SIG-M5 treated with dmso at 0.1 percent for 504 hours (cell line): ENCODE results near the gene C1orf52.
"Not testable (repeated sequence)": the region's sequence is repeated elsewhere in the genome, so short reads cannot be mapped to it uniquely, and the experiment has no call there.

ENCODE experiments used
- DNase-seq: peaks from one replicate; lab custom pipeline; 2025; ENCODE audit not compliant: unreplicated experiment; lab: John Stamatoyannopoulos, UW

Gene C1orf52

DNA sequence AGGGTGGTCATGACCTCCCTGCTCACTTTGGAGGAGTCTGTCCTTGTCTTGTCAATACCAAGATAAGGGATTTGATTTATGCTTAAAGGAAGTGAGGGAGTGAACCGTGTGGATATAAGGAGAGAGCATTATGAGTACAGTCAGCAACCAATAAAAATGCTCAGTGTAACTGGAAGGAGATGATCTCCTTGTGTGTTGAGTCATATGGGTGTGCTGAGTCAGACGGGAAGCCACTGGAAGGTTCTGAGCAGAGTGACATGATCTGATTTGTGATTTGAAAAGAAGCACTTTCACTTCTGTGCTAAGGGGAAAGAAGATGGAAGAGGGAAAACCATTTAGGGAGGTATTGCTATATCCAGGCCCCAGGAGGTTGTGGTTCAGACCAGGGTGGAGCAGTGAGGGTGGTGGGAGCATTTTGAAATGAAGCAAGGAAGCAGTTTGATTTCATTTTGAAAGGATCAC lies 19.4 kb upstream of the C1orf52 start:
- DNase-seq: peak; percentile 62

DNA sequence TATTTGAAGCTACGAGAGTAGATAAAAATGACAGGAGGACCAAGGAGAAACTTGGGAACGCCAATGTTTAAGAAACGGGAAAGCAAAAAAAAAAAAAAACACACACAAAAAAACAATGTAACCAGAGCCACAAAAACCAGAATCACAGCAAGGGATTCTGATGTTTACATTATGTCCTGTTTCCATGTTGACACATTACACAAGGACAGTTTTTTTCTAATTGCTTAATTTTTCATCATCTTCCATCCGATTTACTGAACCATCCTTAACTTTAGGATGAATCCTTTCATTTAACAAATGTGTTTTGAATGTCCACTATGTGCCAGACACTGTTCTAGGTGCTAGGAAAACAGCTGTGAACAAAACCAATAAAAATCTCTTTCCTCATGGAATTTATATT lies 18.3 kb upstream of the C1orf52 start:
- no peak for DNase-seq

DNA sequence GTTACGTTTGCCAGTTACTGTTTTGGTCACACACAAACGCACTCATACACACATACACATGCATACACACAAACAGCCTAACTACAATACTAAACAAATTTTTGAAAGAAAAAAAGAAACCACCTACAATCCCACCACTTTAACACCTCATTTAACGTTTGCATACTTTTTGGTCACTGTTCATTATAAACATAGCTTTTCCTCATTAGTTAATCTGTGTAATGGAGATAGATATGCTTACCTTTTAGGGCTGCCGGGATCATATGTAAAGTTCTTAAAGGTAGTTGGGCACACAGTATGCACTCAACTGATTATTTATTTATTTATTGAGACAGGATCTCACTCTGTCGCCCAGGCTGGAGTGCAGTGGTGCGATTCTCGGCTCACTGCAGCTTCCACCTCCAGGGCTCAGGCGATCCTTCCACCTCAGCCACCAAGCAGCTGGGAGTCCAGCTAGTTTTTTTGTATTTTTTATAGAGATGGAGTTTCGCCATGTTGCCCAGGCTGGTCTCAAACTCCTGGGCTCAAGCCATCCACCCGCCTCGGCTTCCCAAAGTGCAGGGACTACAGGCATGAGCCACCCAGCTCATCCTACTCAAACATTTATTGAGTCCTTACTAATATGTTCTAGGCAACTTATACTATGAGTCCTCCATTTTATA lies 17.6 kb upstream of the C1orf52 start:
- DNase-seq: no peak

DNA sequence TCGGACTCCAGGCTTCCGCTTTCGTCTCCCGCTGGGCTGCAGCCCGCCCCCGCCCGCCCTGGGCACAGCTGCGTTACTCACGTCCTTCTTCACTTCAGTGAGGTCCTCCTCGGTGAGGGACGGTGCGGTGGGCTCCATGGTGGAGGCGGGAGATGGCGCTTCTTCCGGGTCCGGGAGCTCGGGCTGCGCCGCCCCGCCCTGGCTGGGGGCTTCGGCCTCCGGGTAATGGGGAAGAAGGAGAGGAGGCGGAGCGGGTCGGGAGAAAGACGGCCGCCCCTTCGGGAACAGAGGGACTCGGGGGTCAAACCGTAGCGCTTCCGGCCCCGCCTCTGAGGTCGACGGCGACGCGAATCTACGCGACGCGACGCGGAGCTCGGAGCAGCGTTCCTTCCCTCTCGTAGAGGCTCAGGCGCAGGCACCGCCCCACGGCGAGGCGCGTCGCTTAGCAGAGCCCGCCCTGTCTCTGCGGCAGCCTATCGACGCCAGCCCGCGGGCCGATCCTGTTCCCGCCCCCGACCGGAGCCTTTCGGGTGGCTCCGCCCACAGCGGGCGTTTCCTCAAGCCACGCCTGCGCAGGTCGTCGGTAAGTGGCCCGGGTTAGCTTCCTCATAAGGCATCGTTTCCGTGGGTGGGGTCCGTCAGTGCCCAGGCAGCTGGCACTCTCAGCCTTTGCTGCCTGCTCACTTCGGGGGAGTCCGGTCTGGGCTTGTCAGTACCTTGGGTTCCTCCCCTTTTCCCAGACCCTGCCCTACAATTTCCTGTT lies 16.9 kb upstream of the C1orf52 start, which contains the start of gene BCL10:
Gene BCL10 (minus strand): TSS at position 418 of the 763 bp plus-strand sequence. CDS start 280 bp downstream, at position 138.
- DNase-seq: peak; percentile 96

DNA sequence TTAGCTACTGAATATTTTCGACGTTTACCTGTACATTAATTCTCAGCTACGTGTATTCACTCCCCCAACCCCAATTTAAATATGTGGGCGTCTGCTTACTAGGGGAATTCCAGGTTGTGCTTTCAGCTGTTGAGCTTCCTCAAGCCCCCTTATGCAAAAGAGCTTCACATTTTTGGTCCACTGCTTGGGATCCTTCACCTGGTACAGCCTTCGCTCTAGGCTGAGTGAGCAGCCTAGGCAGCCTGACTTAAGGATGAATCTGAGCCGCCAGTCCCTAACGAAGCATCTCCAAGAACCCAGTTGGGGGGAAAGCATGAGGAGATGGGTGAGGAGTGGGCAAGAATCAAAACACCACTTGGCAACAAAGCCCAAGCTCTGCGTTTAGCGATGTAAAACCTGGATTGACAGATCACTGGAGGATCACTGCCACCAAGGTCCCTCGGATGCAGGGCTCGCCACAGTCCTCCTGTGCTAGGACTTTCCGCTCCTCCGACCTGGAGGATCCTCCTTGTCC lies 16.3 kb upstream of the C1orf52 start:
- DNase-seq: no peak

DNA sequence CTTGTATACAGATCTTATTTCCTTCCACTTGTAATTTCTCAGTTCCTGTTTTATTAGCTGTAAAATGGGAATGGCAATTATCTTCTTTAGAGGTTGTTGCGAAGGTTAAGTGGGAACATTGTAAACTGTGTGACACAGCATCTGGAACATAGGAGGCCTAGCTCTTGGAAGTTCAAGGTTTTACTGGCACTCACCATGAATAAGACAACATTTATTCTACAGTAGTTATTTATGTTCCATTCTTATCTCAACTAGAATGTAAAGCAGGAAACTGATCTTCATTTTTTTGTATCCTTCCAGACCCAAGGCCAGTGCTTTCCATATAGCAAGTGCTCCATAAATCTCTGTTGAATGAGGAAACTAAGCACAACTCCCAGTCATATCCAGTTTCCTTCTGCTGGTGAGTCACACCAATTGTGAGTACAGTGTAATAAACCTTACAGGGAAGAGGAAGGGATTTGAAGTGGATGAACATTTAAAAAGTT lies 15.5 kb upstream of the C1orf52 start:
- peak; percentile 58 for DNase-seq

DNA sequence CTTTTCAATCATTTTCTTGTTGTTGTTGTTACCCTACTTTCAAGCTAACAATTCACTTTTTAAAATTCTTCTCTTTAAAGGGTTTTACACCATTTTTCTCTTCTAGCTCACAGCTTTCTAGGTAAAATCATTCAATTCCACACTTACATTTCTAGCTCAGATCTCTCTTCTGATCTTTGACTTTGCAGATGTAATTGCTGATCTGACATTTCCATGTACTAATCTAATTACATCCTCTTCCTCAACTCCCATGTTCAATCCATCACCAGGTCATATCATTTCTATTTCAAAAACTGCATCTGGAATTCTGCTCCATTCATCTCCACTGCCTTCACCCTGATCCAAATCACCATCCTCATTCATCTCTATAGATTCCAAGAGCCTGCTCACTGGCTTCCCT lies 13.9 kb upstream of the C1orf52 start:
- no peak for DNase-seq

DNA sequence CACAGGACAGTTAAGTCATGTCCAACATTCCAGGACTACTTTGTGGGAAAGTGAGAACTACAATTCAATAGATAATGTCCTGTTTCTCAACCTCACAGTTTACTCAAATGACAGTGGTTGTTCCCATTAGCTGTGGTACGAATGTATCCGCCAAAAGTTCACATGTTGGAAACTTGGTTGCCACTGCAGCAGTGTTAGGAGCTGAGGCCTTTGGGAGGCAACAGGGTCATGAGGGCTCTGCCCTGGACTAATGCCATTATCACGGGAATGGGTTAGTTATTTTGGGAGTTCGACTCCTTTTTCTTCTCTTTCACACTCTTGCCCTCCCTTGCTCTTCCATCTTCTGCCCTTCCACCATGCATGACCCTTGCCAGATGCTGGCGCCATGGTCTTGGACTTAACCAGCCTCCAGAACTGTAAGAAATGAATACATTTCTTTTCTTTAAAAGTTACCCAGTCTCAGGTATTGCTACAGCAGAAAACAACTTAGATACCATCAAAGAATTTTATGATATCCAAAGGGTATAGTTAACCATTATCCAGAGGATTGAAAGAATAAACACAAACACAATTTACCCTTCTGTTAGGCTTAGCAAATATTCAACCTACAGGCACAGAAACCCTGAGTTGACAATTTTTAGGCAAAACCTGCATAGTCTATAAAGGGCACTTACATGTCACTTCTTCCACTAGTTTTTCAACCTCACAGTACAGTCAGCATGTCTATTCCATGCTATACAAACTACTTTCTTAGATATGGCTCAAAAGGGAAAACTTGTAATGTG lies 9.5 kb upstream of the C1orf52 start:
- no peak for DNase-seq

DNA sequence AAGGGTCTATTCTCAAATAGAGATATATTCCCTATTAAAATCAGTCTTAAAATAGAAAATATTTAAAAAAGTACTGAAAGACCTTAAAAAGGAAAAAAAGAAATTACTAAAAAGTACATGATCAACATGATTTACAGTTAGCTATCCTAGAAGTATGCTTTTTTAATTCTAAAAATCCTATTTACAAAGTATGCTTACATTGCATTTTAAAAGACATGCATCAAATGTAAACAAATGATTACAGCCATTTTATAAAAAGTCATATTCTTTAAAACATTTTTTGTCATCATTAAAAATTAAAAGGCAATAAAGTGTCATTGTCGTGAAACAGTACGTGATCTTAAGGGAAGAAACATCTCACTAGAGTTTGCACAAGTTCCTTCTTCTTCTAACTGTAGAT lies 7.9 kb upstream of the C1orf52 start:
- no peak for DNase-seq

DNA sequence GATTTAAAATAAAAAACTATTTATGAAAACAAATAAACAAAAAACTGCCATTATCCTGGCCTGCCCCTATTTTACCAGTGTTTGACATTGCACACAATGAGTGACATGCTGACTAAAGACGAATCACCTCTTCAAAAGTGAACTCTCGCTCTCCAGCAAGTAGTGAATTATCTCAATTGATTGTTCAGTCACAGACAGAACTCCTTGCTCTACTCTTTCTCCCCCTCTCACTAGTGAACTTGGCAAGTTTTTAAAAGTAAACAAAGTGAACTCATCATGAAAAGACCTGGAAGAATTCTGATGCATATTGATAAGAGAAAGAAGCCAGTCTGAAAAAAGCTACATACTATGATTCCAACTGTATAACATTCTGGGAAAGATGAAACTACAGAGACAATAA lies 4.7 kb upstream of the C1orf52 start:
- DNase-seq: no peak

DNA sequence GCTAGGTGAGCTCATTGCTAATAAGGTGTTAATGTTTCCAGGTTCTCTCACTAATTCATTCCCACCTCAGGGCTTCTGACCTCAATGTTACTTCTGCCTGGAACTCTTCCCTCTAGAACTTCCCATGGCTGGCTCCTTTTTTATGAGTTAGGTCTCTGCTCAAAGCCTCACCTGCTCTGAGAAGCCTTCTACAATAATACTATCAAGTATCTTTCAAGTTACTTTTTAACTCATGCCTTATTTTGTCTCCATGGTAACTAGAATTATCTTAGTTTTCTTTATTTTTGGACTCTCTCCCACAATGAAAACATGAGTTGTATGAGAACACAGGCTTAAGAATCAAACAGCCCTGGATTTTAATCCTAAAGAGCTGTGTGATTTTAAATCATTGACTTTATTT lies 3.5 kb upstream of the C1orf52 start:
- no peak for DNase-seq

DNA sequence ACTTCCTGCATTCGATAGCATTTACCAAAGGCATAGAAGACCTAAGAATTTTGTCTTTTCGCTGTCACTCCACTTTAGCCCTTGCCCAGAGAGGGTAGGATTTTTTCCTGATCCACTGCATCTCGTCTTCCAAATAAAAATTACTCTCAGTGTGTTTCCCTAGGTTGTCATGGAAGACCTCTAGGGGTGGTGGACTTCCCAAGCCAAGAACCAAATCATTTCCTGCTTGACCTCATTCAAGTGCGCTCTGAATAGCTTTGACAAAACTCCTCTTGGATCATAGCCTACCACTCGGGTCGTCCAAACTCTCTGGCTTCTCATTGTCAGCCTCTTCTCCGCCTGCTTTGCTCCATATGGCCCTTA lies 431 bp upstream of the C1orf52 start:
- no peak for DNase-seq

DNA sequence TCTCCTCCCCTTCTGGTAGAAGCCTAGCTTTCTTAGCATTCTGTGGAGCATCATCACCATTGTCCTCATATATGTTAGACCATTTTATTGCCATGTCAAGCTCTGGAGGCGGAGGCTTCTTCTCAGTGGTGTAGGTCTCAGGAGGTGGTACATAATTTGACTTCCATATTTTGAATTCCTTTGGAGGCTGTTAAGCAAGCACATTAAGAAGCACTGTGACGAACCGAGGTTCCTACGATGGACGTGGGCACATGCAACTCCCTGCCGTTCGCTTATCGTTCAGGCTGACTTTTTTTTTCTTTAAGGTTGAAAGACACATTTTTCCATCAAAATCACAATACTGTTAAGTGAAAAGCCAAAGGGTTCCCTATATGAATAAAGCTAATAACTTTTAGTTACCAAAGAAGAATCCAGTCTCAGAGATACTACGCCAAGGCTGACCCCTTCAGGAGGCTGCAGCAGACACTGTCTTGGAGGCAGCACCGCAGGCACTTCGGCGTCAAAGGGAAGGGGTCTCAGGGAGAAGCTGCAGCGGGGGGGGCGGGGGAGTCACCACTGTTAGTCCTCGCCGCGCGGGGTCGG lies 835 bp downstream of the C1orf52 start:
- peak; percentile 9 for DNase-seq

DNA sequence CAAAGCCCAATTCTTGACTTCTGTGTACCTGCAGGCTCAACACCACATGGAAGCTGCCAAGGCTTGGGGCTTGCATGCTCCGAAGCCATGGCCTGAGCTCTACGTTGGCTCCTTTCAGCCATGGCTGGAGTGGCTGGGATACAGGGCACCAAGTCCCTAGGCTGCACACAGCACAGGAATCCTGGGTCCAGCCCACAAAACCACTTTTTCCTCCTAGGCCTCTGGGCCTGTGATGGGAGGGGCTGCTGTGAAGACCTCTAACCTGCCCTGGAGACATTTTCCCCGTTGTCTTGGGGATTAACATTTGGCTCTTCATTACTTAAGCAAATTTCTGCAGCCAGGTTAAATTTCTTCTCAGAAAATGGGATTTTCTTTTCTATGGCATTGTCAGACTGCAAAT lies 10.4 kb downstream of the C1orf52 start:
- not testable (repeated sequence) for DNase-seq

DNA sequence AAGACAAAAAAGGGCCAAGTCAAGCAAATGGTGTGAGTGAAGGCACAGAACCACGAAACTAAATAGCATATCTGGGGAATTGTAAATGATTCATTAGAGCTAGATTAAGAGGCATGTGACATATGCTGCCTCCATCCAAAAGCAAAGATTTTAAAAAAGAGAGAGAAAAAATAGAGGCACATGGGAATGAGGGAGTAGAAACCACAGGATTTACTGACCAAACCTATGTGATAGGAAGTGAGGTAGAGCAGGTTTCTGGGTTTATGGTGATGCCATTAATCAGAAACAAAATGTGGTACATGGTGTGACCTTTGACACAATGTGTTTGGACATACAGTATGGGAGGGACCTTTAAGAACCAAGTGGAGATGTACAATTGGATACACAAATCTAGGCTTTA lies 13.6 kb downstream of the C1orf52 start:
- DNase-seq: no peak

DNA sequence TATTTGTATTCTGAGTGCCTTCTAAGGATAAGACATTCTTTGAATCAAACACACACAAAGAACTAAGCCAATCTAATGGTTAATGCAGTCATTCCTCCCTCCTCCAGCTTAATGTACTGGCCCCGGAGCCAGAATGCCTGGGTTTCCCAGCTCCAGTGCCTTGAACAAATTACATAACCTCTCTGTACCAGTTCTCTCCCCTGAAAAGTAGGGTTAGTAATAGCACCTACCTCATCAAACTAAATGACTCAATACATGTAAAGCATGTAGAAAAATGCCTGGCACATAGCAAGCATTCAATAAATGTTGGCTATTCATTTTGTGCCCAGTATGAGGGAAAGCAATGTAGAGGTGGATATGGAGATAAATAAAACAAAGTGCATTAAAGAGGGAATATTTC lies 14.0 kb downstream of the C1orf52 start:
- no peak for DNase-seq

DNA sequence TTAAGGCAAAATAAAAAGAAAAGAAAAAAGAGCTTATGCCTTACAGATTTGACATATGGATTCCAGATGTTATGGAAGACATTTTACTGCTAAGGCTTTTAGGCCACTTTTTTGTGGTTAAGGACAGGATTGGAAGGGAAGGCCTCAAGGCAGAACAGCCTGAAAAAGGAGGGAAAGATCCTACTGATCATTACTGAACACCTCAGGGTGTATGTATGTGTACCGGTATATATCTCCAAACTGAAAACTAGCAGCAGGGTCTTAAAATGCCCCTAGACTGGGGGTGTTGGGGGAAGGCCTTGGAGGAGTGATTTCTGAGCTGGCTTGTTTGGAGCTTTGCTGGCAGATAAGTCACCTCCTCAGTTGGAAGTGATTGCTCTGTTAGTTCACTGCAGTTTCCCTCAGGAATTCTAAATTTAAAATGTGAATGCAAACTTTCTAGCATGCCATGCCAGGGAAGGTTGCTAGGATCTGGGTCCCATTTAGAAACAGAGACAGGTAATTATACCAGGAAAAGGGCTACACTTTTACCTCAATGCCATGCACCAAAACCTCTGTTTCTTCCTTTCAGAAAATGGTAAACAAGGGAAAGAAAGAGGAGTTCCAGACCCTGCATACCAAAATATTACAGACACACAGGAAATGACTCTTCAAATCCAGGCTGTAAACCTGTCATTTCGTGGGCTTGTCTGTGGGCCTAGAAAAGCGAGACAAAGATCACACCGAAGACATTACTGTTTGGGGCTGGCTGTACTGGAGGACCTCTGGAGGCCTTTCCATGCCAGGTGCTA lies 15.0 kb downstream of the C1orf52 start:
- DNase-seq: no peak

DNA sequence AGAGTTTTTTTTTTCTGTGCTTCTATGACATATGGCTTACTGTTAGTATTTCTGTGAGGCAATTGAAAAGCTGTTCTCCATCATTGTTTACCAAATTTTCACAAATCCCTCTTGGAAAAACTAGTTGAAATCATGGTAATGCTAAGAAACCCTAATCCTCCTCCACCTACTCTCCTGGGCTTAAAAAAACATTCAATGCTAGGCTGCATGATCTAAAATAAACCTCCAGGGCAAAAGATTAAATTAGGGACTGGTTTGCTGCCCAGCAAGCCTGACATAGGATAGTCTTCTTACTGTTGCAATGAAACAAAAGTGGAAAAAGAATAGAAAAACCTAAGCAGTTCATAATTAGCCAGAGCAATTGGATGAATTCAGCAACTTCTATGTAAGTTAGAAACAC lies 16.1 kb downstream of the C1orf52 start:
- no peak for DNase-seq

DNA sequence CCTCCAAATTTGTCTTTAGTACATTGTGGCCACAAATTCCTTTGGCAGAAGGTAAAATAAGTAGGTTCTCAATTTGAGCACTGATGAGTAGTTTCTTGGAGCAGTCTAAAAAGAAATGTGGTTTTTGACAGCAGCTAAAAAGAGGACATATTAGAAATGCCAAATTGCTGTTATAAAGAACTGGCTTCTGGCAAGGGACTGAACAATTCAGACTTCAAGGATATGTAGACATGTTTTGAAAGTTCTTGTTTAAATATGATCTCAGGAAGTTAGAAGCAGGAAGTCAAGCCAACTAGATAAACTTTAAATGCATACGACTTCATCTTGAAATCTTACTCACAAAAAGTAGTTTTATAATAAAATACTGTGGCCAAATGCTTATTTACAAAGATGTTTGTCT lies 18.8 kb downstream of the C1orf52 start:
- DNase-seq: no peak

DNA sequence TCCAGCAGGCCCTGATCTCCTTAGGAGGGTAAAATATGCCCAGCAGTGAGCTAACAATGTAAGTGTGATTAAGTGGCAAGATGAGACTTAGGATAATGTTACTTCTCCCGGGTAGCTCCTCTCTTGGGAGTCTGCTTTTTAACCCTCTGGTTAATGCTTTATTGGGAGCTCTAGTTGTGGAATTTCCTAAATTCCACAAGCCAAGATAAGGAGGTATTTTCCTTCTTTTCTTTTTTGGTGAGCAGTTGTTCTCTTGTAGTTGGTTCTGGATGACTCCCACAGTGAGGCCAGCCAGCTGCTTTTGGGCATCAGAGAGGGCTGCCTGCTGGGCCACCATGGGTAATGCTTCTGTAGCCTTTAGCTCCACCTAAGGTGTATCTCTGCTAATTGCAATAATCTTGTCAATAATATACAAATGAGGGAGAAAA lies 19.3 kb downstream of the C1orf52 start:
- no peak for DNase-seq
